GM12892 (cell line): ENCODE data around the gene AKAP13.

Source experiments
- DNase-seq: peaks from one replicate; pipeline ENCODE4 v3.0.0; 2011; ENCODE audit not compliant: insufficient read length
- FAIRE-seq: peaks from 2 replicates; lab custom pipeline; 2011; peaks lifted over from hg19 to GRCh38; lab: Jason Lieb, UNC
- POLR2A ChIP-seq: IDR thresholded peaks from 2 replicates; pipeline ENCODE4 v1.6.1; 2011; ENCODE audit warnings: low read depth, low read length, control low read depth
- POLR2AphosphoS5 ChIP-seq: IDR thresholded peaks from 2 replicates; pipeline ENCODE4 v1.6.1; 2011; ENCODE audit warnings: low read depth, low read length, control low read depth
- TAF1 ChIP-seq: IDR thresholded peaks from 2 replicates; pipeline ENCODE4 v1.6.1; 2011; ENCODE audit warnings: low read depth, mild to moderate bottlenecking, control low read depth, low read length, borderline replicate concordance

AKAP13 gene

DNA sequence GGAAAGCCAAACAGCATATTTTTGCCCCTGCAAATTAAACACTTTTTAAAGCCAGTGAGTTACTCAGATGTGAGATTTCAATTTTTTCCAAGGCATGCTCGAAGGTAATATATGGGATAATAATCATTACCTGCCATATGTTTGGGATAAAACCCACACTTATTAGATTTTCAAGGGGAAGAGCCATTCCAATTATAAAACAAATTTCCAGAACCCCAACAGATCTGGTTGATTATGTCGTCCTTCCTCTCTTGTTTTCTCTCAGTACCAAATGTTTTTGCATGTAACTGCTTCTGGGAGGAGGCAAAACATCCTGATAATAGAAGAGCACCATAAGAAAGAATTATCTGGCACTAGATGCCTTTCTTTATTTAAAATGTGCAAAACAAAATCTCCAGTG lies 115.1 kb downstream of the AKAP13 start:
- FAIRE-seq (no peak), DNase-seq (no peak)
- TF ChIP-seq POLR2A (no peak), TAF1 (no peak), POLR2AphosphoS5 (no peak)

DNA sequence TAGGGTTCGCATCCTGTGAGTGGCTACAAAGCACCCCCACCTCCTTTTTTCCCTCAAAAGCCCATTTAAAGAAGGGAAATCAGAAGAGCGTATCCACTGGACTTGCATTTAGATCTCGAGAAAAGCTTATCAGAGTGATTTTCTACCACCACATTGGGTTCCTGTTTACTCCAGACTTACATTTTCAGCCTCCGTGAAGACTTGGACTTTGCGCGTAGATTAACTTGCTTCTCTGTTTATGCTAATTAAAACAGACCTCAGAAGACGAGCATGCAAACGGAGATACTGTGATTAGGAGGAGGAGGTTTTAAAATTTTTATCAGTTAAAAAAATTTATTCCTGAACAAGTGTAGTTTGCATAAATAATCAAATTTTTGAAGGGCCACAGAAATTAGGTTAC lies 115.7 kb downstream of the AKAP13 start:
- FAIRE-seq = no peak
- DNase-seq = no peak

DNA sequence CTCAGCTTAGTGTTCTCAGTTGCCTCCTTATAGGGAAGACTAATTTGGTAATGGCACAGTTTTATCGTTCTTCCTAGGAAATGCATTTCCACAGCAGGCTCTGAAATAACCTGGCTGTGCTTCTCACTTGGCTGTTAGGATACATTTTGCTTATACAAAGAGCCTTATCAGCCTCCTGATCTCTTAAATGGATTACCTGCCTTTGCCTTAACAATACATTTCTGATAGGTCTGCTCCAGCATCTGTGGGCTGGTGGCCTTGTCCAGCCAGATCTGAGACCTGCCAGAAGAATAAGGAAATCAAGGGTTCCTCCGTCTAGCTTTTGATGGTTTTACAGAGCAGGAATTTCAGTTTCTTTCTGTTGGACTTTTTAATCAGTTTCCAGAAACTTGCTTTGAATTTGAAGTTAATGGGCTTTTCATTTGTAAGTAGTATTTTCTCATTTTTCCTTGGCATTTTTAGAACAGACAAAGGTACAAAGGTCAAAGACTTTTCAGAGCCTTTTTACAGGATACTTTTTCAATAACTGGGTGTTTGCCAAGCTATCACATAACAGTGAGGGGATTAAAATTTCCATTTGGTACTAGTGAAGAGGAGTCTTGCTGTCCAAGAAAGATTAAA lies 116.3 kb downstream of the AKAP13 start:
- FAIRE-seq (peak; percentile 24), DNase-seq (no peak)
- no peak for TF ChIP-seq POLR2AphosphoS5
- TF ChIP-seq TAF1 = no peak
- TF ChIP-seq POLR2A = no peak

More for the DNA sequence above, 115.7 kb downstream of the AKAP13 start:
- TF ChIP-seq TAF1 (no peak), POLR2A (no peak), POLR2AphosphoS5 (no peak)

DNA sequence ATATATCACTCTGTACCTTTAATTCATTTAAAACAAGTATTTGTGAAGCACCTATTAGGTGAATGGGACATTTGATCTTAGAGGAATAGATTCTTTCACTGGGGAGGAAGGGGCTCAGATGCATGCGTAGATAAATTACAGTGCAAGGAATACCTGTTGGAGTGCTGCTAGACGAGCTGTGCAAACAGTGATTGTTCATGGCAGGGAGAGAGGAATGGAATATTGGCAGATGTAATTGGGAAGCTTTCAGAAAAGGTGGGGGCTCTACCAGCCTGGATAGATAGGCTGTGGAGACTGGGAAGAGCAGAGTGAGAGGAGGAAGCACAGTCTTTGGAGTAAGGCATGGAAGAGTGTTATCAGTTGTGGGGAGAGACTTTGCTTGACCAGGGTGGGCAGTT lies 116.8 kb downstream of the AKAP13 start:
- DNase-seq (no peak), FAIRE-seq (no peak)
- TF ChIP-seq POLR2AphosphoS5 (no peak), TAF1 (no peak), POLR2A (no peak)

DNA sequence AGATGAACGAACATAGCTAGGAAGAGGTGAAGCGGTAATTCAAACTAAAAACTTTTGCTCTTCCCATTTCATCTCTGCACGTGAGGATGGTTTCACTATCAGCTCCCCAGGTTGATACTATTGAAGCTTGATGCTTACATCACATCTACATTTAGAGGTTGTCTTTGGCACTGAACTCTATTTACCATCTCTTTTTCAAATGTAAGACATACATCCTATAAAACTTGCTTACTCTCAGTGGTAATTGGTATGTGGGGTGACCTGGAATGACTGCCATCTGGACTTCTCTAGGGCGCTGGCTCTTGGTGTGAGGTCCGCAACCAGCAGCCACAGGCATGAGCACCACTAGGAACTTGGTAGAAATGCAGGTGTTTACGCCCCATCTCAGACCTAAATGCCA lies 118.1 kb downstream of the AKAP13 start:
- no peak for TF ChIP-seq TAF1
- no peak for TF ChIP-seq POLR2A
- no peak for TF ChIP-seq POLR2AphosphoS5
- FAIRE-seq = no peak
- DNase-seq = no peak

- no peak for TF ChIP-seq TAF1
- TF ChIP-seq POLR2AphosphoS5 = no peak
- TF ChIP-seq POLR2A = no peak
- DNase-seq = no peak
- no peak for FAIRE-seq
Observed at GRCh38 chr15:85499371-85499887, 119.0 kb downstream of the AKAP13 start.

GRCh38 chr15:85500060-85500708 lies 119.8 kb downstream of the AKAP13 start:
- DNase-seq = no peak
- TF ChIP-seq POLR2A = no peak
- TF ChIP-seq TAF1 = no peak
- TF ChIP-seq POLR2AphosphoS5 = no peak
- peak; percentile 57 for FAIRE-seq

DNA sequence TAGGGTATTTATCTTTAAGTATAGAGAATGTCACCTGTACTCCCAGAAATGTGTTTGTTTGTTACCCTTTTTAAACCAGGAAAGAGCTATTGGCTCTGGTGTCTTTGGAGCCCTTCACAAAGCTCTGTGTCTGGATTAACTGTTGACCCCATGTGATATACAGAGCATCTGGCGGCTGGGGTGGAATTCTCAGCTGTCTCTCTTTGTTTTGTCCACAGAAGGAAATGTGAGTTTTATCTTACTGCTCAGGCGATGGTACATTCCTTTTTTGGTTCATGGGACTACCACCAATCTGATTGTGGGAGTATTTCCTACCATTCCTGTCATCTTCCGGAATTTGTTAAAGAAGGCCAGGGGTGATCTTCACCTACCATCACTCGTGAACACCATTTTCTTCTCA lies 120.3 kb downstream of the AKAP13 start:
- peak; percentile 14 for FAIRE-seq
- no peak for DNase-seq
- TF ChIP-seq POLR2AphosphoS5 = no peak
- TF ChIP-seq POLR2A = no peak
- TF ChIP-seq TAF1 = no peak

DNA sequence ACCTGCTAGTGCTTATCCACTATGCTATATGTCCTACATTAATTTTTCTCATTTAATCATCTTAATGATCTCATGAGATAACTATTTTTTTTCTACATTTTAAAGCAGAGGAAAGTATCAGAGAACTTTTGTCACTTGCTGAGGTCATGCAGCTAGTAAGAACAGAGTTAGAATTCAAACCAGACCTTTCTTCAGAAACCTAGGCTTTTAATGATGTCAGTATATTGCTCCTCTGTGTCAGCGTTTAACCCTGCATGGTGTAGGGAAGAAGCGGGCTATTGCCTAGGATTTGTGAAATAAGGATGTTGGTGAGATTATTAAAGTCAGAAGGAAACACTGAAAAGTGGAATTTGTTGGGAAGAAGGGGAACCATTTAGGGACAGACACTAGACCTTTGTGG lies 121.2 kb downstream of the AKAP13 start:
- FAIRE-seq = no peak
- DNase-seq = no peak
- TF ChIP-seq POLR2A (no peak), TAF1 (no peak), POLR2AphosphoS5 (no peak)

DNA sequence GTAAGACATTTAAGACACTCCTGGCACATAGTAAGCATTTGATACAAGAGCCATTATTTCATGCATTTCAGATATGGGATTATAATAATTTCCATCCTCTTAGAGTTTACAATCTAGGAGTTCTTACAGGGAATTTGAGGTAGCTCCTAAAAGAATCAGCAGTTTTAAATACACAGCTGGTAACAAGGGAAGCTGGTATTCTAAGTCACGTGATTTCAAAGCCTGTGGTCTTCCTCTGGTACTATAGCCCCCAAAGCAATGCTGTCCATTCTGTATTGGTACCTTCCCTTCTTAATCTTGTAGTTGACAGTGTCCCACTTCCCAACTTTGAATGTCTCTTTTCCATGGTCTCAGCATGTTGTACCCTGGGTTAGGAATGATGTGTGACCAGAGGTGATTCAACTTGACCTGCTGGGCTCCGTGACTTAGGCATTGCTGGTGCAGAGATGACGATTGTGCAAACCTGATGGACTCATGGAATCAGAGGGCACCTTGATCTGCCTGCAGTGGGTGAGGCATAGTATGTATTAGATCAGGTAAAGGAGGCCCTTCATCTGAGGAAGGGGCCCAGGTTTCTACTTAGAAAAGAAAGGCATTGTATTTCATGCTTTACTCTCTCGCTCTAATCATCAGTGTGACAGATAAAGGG lies 122.9 kb downstream of the AKAP13 start:
- no peak for DNase-seq

GRCh38 chr15:85504749-85505676 lies 124.6 kb downstream of the AKAP13 start:
- DNase-seq = no peak

More for the DNA sequence above, 122.9 kb downstream of the AKAP13 start:
- TF ChIP-seq TAF1 (no peak), POLR2AphosphoS5 (no peak), POLR2A (no peak)
- no peak for FAIRE-seq

More at GRCh38 chr15:85504749-85505676, 124.6 kb downstream of the AKAP13 start:
- no peak for FAIRE-seq
- no peak for TF ChIP-seq POLR2A
- TF ChIP-seq POLR2AphosphoS5 = no peak
- no peak for TF ChIP-seq TAF1
